Hepatocyte (in vitro differentiated cells): Measurements from ENCODE around the gene ZNF20.

Experiments
- CTCF ChIP-seq: fragments of 200-600 bp; sonication (generic); IDR thresholded peaks from 2 replicates; pipeline ENCODE4 v1.5.1; 2016; ENCODE audit warnings: antibody characterized with exemption, mild to moderate bottlenecking; ENCODE audit not compliant: poor library complexity
- EZH2 ChIP-seq: fragments of 200-600 bp; sonication (generic); IDR thresholded peaks from 2 replicates; pipeline ENCODE4 v1.6.1; 2016; ENCODE audit warnings: antibody characterized with exemption, mild to moderate bottlenecking, borderline replicate concordance

GRCh38 chr19:12093777-12094176 is 46.4 kb downstream of the ZNF20 start:
- TF ChIP-seq CTCF (no peak), EZH2 (no peak)
